ENCODE measurements around the gene TUBB2A.
"Not testable (repeated sequence)": the region's sequence is repeated elsewhere in the genome, so short reads cannot be mapped to it uniquely, and the experiment has no call there.

The TUBB2A gene

GRCh38 chr6:3193102-3193849 lies 35.9 kb upstream of the TUBB2A start:
- TF ChIP-seq, protein P1, sequence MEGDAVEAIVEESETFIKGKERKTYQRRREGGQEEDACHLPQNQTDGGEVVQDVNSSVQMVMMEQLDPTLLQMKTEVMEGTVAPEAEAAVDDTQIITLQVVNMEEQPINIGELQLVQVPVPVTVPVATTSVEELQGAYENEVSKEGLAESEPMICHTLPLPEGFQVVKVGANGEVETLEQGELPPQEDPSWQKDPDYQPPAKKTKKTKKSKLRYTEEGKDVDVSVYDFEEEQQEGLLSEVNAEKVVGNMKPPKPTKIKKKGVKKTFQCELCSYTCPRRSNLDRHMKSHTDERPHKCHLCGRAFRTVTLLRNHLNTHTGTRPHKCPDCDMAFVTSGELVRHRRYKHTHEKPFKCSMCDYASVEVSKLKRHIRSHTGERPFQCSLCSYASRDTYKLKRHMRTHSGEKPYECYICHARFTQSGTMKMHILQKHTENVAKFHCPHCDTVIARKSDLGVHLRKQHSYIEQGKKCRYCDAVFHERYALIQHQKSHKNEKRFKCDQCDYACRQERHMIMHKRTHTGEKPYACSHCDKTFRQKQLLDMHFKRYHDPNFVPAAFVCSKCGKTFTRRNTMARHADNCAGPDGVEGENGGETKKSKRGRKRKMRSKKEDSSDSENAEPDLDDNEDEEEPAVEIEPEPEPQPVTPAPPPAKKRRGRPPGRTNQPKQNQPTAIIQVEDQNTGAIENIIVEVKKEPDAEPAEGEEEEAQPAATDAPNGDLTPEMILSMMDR (IDR thresholded peaks at IDR 0.05; ENCODE audit: low read depth, low read length), result no peak
- in situ Hi-C loops (cut with HindIII; ENCODE audit: low sequenced_read_pairs), result no loop called here
- H3K4me3 ChIP-seq (ENCODE audit: low read depth, low read length), result no peak overlapping the region
- no peak for DNase-seq (ENCODE audit: low read depth, low spot score)

DNA sequence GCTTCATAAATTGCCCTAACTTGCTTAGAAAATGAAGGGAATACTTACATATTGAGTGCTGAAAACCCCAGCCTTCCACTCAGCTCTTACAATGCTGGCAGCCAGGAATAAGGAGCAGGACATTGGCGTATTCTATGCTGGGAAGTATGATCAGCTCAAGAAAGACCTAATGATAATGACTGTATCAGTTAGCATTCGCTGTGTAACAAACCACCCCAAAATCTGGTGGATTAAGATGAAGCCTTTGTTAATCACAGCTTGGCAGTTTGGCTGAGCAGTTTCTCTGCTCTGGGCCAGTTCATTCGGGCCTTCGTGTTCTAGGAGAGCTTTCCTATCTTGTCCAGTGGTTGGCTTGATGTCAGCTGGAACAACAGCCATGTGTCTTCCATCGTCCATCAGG lies 33.4 kb upstream of the TUBB2A start:
- TF ChIP-seq, protein P1 (IDR thresholded peaks at IDR 0.05; ENCODE audit: low read depth, low read length), result no peak
- DNase-seq (ENCODE audit: low read depth, low spot score), result no peak
- in situ Hi-C loops (cut with HindIII; ENCODE audit: low sequenced_read_pairs), result no loop called here
- no peak overlapping the region for H3K4me3 ChIP-seq (ENCODE audit: low read depth, low read length)

DNA sequence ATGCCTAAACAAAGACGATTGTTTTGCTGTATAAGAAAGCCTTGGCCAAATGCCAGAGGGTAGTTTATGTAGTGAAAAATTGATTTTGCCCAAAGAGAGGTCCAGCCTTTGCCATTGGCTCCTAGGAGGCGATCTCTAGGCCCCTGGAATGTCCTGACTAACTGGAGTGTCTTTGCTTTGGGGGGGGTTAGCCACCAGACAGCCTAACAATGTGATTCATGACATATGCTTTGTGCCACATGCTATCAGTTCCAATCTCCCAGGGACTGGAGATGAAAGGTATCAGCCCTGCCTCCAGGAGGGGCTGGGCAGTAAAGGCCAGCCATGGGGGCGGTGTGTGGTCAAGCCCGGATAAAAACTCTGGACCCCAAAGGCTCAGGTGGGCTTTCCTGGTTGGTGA lies 32.7 kb upstream of the TUBB2A start:
- TF ChIP-seq, protein P1 (IDR thresholded peaks at IDR 0.05; ENCODE audit: low read depth, low read length), result no peak
- DNase-seq (ENCODE audit: low read depth, low spot score), result no peak
- H3K4me3 ChIP-seq (ENCODE audit: low read depth, low read length), result no peak overlapping the region
- in situ Hi-C loops (cut with HindIII; ENCODE audit: low sequenced_read_pairs), result no loop called here

GRCh38 chr6:3189192-3189591 lies 31.8 kb upstream of the TUBB2A start:
- in situ Hi-C loops (cut with HindIII; ENCODE audit: low sequenced_read_pairs); H3K4me3 ChIP-seq (ENCODE audit: low read depth, low read length); DNase-seq (ENCODE audit: low read depth, low spot score): not testable (repeated sequence)

DNA sequence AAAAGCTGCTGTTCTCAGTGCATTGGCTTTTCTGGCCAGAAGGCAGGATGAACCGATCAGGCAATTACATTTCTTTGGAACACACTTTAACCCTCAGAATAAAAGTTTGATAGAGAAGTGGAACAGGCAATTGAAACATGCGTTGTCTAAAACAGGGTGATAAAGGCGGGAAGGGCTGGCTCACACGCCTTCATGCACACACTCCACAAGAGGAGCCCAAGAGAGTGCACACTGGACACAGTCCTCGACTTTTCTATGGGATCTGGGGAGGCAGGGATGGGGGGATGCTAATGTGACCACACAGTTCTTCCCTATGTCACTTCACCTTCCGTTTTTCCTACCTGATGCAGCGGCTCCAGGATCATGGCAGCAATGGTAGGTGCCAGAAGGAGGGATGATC lies 30.9 kb upstream of the TUBB2A start:
- TF ChIP-seq, protein P1 (IDR thresholded peaks at IDR 0.05; ENCODE audit: low read depth, low read length), result no peak
- in situ Hi-C loops (cut with HindIII; ENCODE audit: low sequenced_read_pairs), result no loop called here
- DNase-seq (ENCODE audit: low read depth, low spot score), result no peak
- no peak overlapping the region for H3K4me3 ChIP-seq (ENCODE audit: low read depth, low read length)

GRCh38 chr6:3186974-3187382 lies 29.6 kb upstream of the TUBB2A start:
- DNase-seq (ENCODE audit: low read depth, low spot score), result no peak
- TF ChIP-seq, protein P1 (IDR thresholded peaks at IDR 0.05; ENCODE audit: low read depth, low read length), result no peak
- in situ Hi-C loops (cut with HindIII; ENCODE audit: low sequenced_read_pairs), result no loop called here
- no peak overlapping the region for H3K4me3 ChIP-seq (ENCODE audit: low read depth, low read length)

DNA sequence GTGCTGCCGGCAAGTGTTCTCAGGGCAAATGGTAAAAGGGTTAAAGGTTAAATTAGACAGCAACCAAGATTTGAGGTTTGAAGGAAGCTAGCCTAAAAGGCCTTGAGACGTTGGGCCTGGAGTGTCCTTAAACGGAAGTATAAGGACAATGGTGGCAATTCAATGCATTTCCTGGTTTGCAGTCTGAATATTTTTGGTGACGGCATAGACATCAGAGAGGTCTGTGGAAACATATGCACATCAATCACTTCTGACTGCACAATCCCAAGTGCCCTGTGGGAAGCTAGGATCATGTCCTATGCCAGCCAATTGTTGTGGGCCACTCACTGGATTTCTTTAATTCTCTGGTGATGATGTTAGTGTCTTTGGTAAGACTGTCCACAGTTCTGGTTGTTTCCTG lies 25.7 kb upstream of the TUBB2A start:
- DNase-seq (ENCODE audit: low read depth, low spot score), result no peak
- in situ Hi-C loops (cut with HindIII; ENCODE audit: low sequenced_read_pairs), result no loop called here
- TF ChIP-seq, protein P1 (IDR thresholded peaks at IDR 0.05; ENCODE audit: low read depth, low read length), result no peak
- H3K4me3 ChIP-seq (ENCODE audit: low read depth, low read length), result no peak overlapping the region

Data from astrocyte of the spinal cord (primary cell).